IPS-15b (cell line): ENCODE data around the gene RNF4.

Experiments used
- H3K27me3 ChIP-seq: one replicate; pipeline ENCODE4 v1.6.1; 2013; ENCODE audit warnings: low read length; ENCODE audit not compliant: control insufficient read depth, insufficient read depth
- H3K36me3 ChIP-seq: one replicate; pipeline ENCODE4 v1.6.1; 2013; ENCODE audit warnings: low read length; ENCODE audit not compliant: control insufficient read depth, insufficient read depth
- H3K4me1 ChIP-seq: one replicate; pipeline ENCODE4 v1.6.1; 2013; ENCODE audit warnings: mild to moderate bottlenecking, low read length; ENCODE audit not compliant: control insufficient read depth, insufficient read depth
- H3K4me3 ChIP-seq: one replicate; pipeline ENCODE4 v1.5.1; 2013; ENCODE audit warnings: low read depth, low read length
- H3K9ac ChIP-seq: one replicate; pipeline ENCODE4 v1.6.1; 2013; ENCODE audit warnings: low read depth, mild to moderate bottlenecking, low read length
- H3K9me3 ChIP-seq: one replicate; pipeline ENCODE4 v1.6.1; 2013; ENCODE audit warnings: mild to moderate bottlenecking, low read length; ENCODE audit not compliant: control insufficient read depth, insufficient read depth

The RNF4 gene

GRCh38 chr4:2485956-2486355, 17.1 kb downstream of the RNF4 start:
- H3K9ac ChIP-seq, result no peak overlapping the region

GRCh38 chr4:2486981-2487380, 18.1 kb downstream of the RNF4 start:
- H3K9me3 ChIP-seq, result no peaks in the 10 kb centered on the region
- H3K4me3 ChIP-seq, result no peak overlapping the region
- H3K9ac ChIP-seq, result no peak overlapping the region
- H3K4me1 ChIP-seq, result peaks cover 13% of the 10 kb centered on the region
- H3K36me3 ChIP-seq, result peaks cover 14% of the 10 kb centered on the region
- no peaks in the 10 kb centered on the region for H3K27me3 ChIP-seq

More at GRCh38 chr4:2485956-2486355, 17.1 kb downstream of the RNF4 start:
- Histone ChIP-seq H3K9me3 (no peaks in the 10 kb centered on the region), H3K4me3 (no peak overlapping the region), H3K27me3 (no peaks in the 10 kb centered on the region), H3K4me1 (peaks cover 13% of the 10 kb centered on the region), H3K36me3 (peaks cover 14% of the 10 kb centered on the region)

GRCh38 chr4:2487632-2488031, 18.7 kb downstream of the RNF4 start:
- peaks cover 20% of the 10 kb centered on the region for H3K36me3 ChIP-seq
- peaks cover 13% of the 10 kb centered on the region for H3K4me1 ChIP-seq
- H3K9ac ChIP-seq, result no peak overlapping the region
- no peaks in the 10 kb centered on the region for H3K9me3 ChIP-seq
- H3K27me3 ChIP-seq, result no peaks in the 10 kb centered on the region
- H3K4me3 ChIP-seq, result no peak overlapping the region

- Histone ChIP-seq H3K4me1 (peaks cover 11% of the 10 kb centered on the region), H3K4me3 (no peak overlapping the region), H3K27me3 (no peaks in the 10 kb centered on the region), H3K9ac (no peak overlapping the region), H3K36me3 (peaks cover 27% of the 10 kb centered on the region), H3K9me3 (no peaks in the 10 kb centered on the region)
Measured at GRCh38 chr4:2489081-2489805, 20.3 kb downstream of the RNF4 start.

GRCh38 chr4:2489841-2490552, 21.1 kb downstream of the RNF4 start:
- H3K4me1 ChIP-seq, result peaks cover 4% of the 10 kb centered on the region

GRCh38 chr4:2492970-2493369, 24.1 kb downstream of the RNF4 start:
- Histone ChIP-seq H3K9me3 (no peaks in the 10 kb centered on the region), H3K36me3 (peaks cover 43% of the 10 kb centered on the region), H3K27me3 (no peaks in the 10 kb centered on the region), H3K9ac (no peak overlapping the region), H3K4me3 (no peak overlapping the region), H3K4me1 (no peaks in the 10 kb centered on the region)

More at GRCh38 chr4:2489841-2490552, 21.1 kb downstream of the RNF4 start:
- no peaks in the 10 kb centered on the region for H3K27me3 ChIP-seq
- H3K36me3 ChIP-seq, result peaks cover 28% of the 10 kb centered on the region
- H3K9me3 ChIP-seq, result no peaks in the 10 kb centered on the region
- no peak overlapping the region for H3K4me3 ChIP-seq
- H3K9ac ChIP-seq, result no peak overlapping the region

- no peak overlapping the region for H3K9ac ChIP-seq
- peaks cover 48% of the 10 kb centered on the region for H3K36me3 ChIP-seq
- no peaks in the 10 kb centered on the region for H3K9me3 ChIP-seq
- H3K4me3 ChIP-seq, result no peak overlapping the region
- H3K27me3 ChIP-seq, result no peaks in the 10 kb centered on the region
- H3K4me1 ChIP-seq, result no peaks in the 10 kb centered on the region
Measured at GRCh38 chr4:2494992-2495391, 26.1 kb downstream of the RNF4 start.

GRCh38 chr4:2497324-2497723, 28.4 kb downstream of the RNF4 start:
- Histone ChIP-seq H3K36me3 (peaks cover 55% of the 10 kb centered on the region), H3K4me3 (no peak overlapping the region), H3K9me3 (no peaks in the 10 kb centered on the region), H3K27me3 (no peaks in the 10 kb centered on the region), H3K9ac (no peak overlapping the region), H3K4me1 (no peaks in the 10 kb centered on the region)

GRCh38 chr4:2497931-2498330, 29.0 kb downstream of the RNF4 start:
- Histone ChIP-seq H3K4me1 (no peaks in the 10 kb centered on the region), H3K36me3 (peaks cover 49% of the 10 kb centered on the region), H3K9me3 (no peaks in the 10 kb centered on the region), H3K27me3 (no peaks in the 10 kb centered on the region), H3K9ac (no peak overlapping the region), H3K4me3 (no peak overlapping the region)

- Histone ChIP-seq H3K9me3 (no peaks in the 10 kb centered on the region), H3K36me3 (peaks cover 55% of the 10 kb centered on the region), H3K9ac (no peak overlapping the region), H3K4me3 (no peak overlapping the region), H3K27me3 (no peaks in the 10 kb centered on the region), H3K4me1 (no peaks in the 10 kb centered on the region)
Measured at GRCh38 chr4:2500547-2500946, 31.6 kb downstream of the RNF4 start.

- Histone ChIP-seq H3K9me3 (no peaks in the 10 kb centered on the region), H3K4me1 (no peaks in the 10 kb centered on the region), H3K36me3 (peaks cover 55% of the 10 kb centered on the region), H3K9ac (no peak overlapping the region), H3K27me3 (no peaks in the 10 kb centered on the region), H3K4me3 (no peak overlapping the region)
Measured at GRCh38 chr4:2501034-2501594, 32.2 kb downstream of the RNF4 start.

GRCh38 chr4:2503809-2504208, 34.9 kb downstream of the RNF4 start:
- H3K27me3 ChIP-seq, result no peaks in the 10 kb centered on the region
- no peaks in the 10 kb centered on the region for H3K4me1 ChIP-seq
- H3K9me3 ChIP-seq, result no peaks in the 10 kb centered on the region
- H3K4me3 ChIP-seq, result no peak overlapping the region
- H3K36me3 ChIP-seq, result peaks cover 57% of the 10 kb centered on the region
- H3K9ac ChIP-seq, result no peak overlapping the region
